BE2C (cell line): ENCODE results near the gene GPS2.

Experiments
- DNase-seq: peaks from one replicate; pipeline ENCODE4 v3.0.0-alpha.2; 2020
- H3K27me3 ChIP-seq: fragments of 250-450 bp; sonication (Bioruptor Pico); 2 replicates; pipeline ENCODE4 v1.5.1; 2020; ENCODE audit warnings: mild to moderate bottlenecking
- H3K36me3 ChIP-seq: fragments of 250-450 bp; sonication (Bioruptor Pico); 2 replicates; pipeline ENCODE4 v1.5.1; 2020; ENCODE audit warnings: mild to moderate bottlenecking
- H3K4me1 ChIP-seq: fragments of 250-450 bp; sonication (Bioruptor Pico); 2 replicates; pipeline ENCODE4 v1.5.1; 2020
- H3K4me3 ChIP-seq: 2 replicates; pipeline ENCODE4 v1.5.1; 2011; ENCODE audit warnings: low read depth, low read length
- H3K9me3 ChIP-seq: fragments of 250-450 bp; sonication (Bioruptor Pico); 2 replicates; pipeline ENCODE4 v1.5.1; 2020
- CTCF ChIP-seq: IDR thresholded peaks from 2 replicates; pipeline ENCODE4 v1.5.1; 2012; ENCODE audit warnings: mild to moderate bottlenecking, low read depth, low read length

Gene GPS2

GRCh38 chr17:7279448-7279847 lies 35.7 kb downstream of the GPS2 start:
- no peak for TF ChIP-seq CTCF
- no peak for DNase-seq
- no peak overlapping the region for H3K4me3 ChIP-seq

GRCh38 chr17:7266784-7267183 lies 48.4 kb downstream of the GPS2 start:
- Histone ChIP-seq H3K9me3 (no peaks in the 10 kb centered on the region), H3K36me3 (no peaks in the 10 kb centered on the region), H3K4me1 (no peaks in the 10 kb centered on the region), H3K4me3 (no peak overlapping the region), H3K27me3 (peaks cover 5% of the 10 kb centered on the region; the same call in 1 of the 2 replicates)
- no peak for DNase-seq
- TF ChIP-seq CTCF = no peak

More at GRCh38 chr17:7279448-7279847, 35.7 kb downstream of the GPS2 start:
- H3K9me3 ChIP-seq = no peaks in the 10 kb centered on the region
- peaks cover 5% of the 10 kb centered on the region; the same call in 1 of the 2 replicates for H3K27me3 ChIP-seq
- no peaks in the 10 kb centered on the region for H3K4me1 ChIP-seq
- H3K36me3 ChIP-seq = no peaks in the 10 kb centered on the region

- Histone ChIP-seq H3K27me3 (peaks cover 5% of the 10 kb centered on the region; the same call in 1 of the 2 replicates), H3K36me3 (no peaks in the 10 kb centered on the region), H3K4me3 (no peak overlapping the region), H3K4me1 (no peaks in the 10 kb centered on the region), H3K9me3 (no peaks in the 10 kb centered on the region)
- no peak for TF ChIP-seq CTCF
- DNase-seq = no peak
These were observed 51.4 kb downstream of the GPS2 start for GRCh38 chr17:7263801-7264078.

- Histone ChIP-seq H3K9me3 (no peaks in the 10 kb centered on the region), H3K4me3 (no peak overlapping the region), H3K36me3 (no peaks in the 10 kb centered on the region), H3K27me3 (peaks cover 5% of the 10 kb centered on the region; the same call in 1 of the 2 replicates), H3K4me1 (no peaks in the 10 kb centered on the region)
- TF ChIP-seq CTCF = no peak
- DNase-seq = no peak
These were observed 52.0 kb downstream of the GPS2 start for GRCh38 chr17:7262935-7263800.
